K562 (cell line): Measurements from ENCODE around the gene DMWD. TPM values are rescaled to one million over a fixed set of nuclear protein-coding genes. Genes with fewer than 3 reads are reported as not detected.

Experiments
- MTF1 ChIP-seq: fragments of 250-450 bp; sonication (Bioruptor Pico); IDR thresholded peaks from 2 replicates; pipeline ENCODE4 v1.9.0; 2021; ENCODE audit warnings: moderate library complexity, mild to moderate bottlenecking, inconsistent platforms, borderline replicate concordance
- MXI1 ChIP-seq: IDR thresholded peaks from 2 replicates; pipeline ENCODE4 v1.6.1; 2011; ENCODE audit warnings: low read depth, mild to moderate bottlenecking, improper control_type of control experiment, low read length
- ZFP36 ChIP-seq: fragments of 150-350 bp; IDR thresholded peaks from 2 replicates; pipeline ENCODE4 v1.6.1; 2018; ENCODE audit warnings: low read length, low read depth; ENCODE audit not compliant: partially characterized antibody
- ZFP91 ChIP-seq: sonication (generic); formaldehyde crosslinking; IDR thresholded peaks from 2 replicates; pipeline ENCODE4 v1.8.0; 2022; ENCODE audit warnings: mild to moderate bottlenecking, missing genetic modification reagents
- polyA plus RNA-seq, 8 experiments: library from polyadenylated mRNA; depleted of rRNA in 4 of 8; stranded (reverse) in 5 of 8; unstranded in 3 of 8; fragments of >200 nt; fragmentation: Nextera tagmentation in 2 of 8; fragmentation: Illumina TruSeq in 1 of 8; extraction: Ambion mirVana in 2 of 8; extraction: Trizol in 1 of 8; gene quantifications; 2 replicates each; pipeline versions ENCODE4 v1.2.1 to v1.2.3, GENCODE V29; 2011 to 2014; ENCODE audit warnings: inconsistent platforms in 1 of 8, missing spikeins in 1 of 8
- total RNA-seq, 7 experiments: library from RNA; depleted of rRNA in 6 of 7; stranded (reverse); fragments of >200 nt in 6 of 7; fragmentation: Illumina TruSeq in 2 of 7; extraction: Trizol in 2 of 7; gene quantifications; 2 replicates each; pipeline versions ENCODE4 v1.2.1 to v1.2.3, GENCODE V29; 2011 to 2021; ENCODE audit warnings: low replicate concordance in 1 of 7
- TF ChIP-seq, protein P1 (sequence below): sonication (generic); formaldehyde crosslinking; IDR thresholded peaks from 2 replicates; pipeline ENCODE4 v1.8.1; 2023; ENCODE audit warnings: mild to moderate bottlenecking, missing genetic modification reagents, moderate library complexity
- TF ChIP-seq, protein P2 (sequence below): fragments of 250-450 bp; sonication (Bioruptor Pico); IDR thresholded peaks from 2 replicates; pipeline ENCODE4 v1.5.0; 2020; ENCODE audit warnings: mild to moderate bottlenecking

DMWD gene
- total and polyA plus RNA-seq, 9 of the 15 experiments (the other 6 are each of a cell fraction or from before 2014, with no cell fraction given), result 4.7 to 54.6 (median 19.0) TPM

DNA sequence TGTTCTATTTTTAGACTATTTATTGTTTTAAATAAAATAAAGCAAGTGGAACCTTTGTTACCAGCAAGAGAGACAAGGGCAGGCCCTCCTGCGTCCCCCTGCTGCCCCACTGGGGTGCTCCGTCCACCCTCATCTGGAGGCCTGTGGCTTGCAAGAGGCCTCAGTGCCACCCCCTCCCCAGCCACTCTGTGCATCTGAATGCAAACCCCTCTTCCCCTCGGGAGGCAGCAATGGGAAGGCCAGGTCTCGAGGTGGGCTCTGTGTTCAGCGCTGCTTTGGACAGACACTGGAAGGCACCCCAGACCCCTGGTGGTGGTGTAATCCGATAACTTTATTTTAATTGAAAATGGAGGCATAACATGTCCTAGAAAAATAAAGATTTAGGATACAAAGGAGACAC, 28.2 kb downstream of the DMWD start (continued):
- TF ChIP-seq MXI1 (no peak), MTF1 (no peak), ZFP91 (CRISPR knock-in tag) (no peak), ZFP36 (no peak)
- TF ChIP-seq, protein P1, sequence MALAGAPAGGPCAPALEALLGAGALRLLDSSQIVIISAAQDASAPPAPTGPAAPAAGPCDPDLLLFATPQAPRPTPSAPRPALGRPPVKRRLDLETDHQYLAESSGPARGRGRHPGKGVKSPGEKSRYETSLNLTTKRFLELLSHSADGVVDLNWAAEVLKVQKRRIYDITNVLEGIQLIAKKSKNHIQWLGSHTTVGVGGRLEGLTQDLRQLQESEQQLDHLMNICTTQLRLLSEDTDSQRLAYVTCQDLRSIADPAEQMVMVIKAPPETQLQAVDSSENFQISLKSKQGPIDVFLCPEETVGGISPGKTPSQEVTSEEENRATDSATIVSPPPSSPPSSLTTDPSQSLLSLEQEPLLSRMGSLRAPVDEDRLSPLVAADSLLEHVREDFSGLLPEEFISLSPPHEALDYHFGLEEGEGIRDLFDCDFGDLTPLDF (CRISPR knock-in tag), result no peak
- TF ChIP-seq, protein P2, sequence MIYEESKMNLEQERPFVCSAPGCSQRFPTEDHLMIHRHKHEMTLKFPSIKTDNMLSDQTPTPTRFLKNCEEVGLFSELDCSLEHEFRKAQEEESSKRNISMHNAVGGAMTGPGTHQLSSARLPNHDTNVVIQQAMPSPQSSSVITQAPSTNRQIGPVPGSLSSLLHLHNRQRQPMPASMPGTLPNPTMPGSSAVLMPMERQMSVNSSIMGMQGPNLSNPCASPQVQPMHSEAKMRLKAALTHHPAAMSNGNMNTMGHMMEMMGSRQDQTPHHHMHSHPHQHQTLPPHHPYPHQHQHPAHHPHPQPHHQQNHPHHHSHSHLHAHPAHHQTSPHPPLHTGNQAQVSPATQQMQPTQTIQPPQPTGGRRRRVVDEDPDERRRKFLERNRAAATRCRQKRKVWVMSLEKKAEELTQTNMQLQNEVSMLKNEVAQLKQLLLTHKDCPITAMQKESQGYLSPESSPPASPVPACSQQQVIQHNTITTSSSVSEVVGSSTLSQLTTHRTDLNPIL, result no peak
